ENCODE measurements around the gene SPSB1.

DNA sequence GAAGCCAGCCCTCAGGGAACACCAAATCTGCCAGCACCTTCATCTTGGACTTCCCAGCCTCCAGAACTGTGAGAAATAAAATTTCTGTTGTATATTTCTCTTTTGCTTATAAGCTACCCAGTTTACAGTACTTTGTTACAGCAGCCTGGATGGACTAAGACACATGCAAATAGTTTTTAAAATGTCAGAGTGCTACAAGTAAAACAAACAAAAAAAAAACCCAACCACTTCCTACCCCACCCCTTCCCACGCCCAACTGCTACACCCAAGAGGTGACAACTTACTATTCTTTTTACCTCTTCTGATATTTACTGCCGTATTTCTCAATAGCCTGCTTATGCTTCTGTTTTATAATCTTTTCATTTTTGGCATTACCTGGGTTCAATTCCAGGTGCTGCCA is 8.6 kb upstream of the SPSB1 start:
- TF ChIP-seq, protein P1, sequence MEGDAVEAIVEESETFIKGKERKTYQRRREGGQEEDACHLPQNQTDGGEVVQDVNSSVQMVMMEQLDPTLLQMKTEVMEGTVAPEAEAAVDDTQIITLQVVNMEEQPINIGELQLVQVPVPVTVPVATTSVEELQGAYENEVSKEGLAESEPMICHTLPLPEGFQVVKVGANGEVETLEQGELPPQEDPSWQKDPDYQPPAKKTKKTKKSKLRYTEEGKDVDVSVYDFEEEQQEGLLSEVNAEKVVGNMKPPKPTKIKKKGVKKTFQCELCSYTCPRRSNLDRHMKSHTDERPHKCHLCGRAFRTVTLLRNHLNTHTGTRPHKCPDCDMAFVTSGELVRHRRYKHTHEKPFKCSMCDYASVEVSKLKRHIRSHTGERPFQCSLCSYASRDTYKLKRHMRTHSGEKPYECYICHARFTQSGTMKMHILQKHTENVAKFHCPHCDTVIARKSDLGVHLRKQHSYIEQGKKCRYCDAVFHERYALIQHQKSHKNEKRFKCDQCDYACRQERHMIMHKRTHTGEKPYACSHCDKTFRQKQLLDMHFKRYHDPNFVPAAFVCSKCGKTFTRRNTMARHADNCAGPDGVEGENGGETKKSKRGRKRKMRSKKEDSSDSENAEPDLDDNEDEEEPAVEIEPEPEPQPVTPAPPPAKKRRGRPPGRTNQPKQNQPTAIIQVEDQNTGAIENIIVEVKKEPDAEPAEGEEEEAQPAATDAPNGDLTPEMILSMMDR (IDR thresholded peaks at IDR 0.05 in 8 of 11, conservative IDR thresholded peaks at IDR 0.05 in 3 of 11): no peak
- TF ChIP-seq POLR2AphosphoS5 (IDR thresholded peaks at IDR 0.05): no peak
- TF ChIP-seq POLR2A (IDR thresholded peaks at IDR 0.05): no peak

Measured in spleen (tissue), 7 donors.